NCI-H2107 treated with DMSO at 0.1 percent for 48 hours (cell line): ENCODE measurements around the gene PPP4R4.
"Not testable (repeated sequence)": the region's sequence is repeated elsewhere in the genome, so short reads cannot be mapped to it uniquely, and the experiment has no call there.

Experiments
- DNase-seq: peaks from one replicate; lab custom pipeline; 2025; ENCODE audit not compliant: unreplicated experiment; lab: John Stamatoyannopoulos, UW

PPP4R4 gene

GRCh38 chr14:94179244-94179643 lies 5.1 kb downstream of the PPP4R4 start:
- DNase-seq = no peak

DNA sequence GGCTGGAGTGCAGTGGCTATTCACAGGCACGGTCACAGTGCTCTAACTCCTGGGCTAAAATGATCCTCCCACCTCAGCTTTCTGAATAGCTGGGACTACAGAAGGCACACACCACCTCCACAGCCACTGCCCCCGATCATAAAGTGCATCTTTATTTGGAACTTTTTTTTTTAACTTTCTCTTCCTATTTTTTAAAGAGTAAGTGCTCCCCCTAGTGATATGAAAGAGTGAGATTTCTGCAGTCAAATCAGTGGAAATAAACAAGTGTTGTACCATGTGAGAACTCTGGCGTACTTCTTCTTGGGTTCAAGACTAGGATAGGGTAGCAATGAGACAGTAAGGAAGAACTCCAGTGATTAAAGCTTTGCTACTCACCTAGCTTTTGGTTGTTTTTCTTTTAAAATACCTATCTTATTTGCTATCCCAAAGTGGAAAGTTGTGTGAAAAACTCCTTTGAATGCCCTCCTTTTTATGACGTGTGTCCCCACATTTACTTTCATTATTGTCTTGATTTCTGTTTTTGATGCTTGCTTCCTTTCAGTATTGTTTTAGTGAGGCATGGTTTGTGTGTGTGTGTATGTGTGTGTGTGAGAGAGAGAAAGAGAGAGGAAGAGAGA lies 6.6 kb downstream of the PPP4R4 start:
- DNase-seq = peak; percentile 68

DNA sequence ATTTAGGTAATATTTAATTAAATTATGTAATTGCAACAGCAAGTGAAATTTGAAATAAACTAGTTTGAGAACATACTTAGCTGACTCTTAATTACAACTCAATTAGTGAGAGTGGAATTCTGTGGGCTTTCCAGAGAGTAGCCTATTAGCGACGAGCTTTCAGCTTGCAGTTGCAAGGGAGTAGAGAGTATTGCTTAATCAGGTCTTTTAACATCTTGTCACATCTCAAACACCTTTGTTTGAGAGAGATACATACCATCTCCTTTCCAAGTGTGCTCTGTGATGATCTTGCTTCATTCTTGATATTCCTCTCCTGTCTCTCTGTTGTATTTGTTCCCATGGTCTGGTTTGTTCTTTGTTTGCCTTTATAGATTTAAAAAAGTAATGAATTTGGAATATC lies 7.7 kb downstream of the PPP4R4 start:
- no peak for DNase-seq

DNA sequence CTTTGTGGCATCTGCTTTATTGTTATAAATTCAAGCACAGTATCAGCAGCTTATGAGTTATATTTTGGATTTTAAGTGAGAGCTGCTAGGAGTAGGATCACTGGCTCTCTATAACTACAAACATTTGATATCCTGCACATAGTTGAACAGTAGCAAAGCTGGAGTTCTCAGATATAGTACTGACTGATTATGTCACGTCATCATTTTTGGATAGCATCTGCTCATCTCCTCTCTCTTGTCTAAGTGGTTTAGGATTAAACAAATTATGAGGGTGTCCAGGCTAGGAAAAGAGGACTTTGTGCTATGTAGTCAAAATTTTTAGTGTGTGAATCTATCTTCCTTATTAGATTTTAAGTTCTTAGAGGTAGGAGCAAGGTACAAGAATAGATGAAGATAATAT lies 18.4 kb downstream of the PPP4R4 start:
- no peak for DNase-seq

DNA sequence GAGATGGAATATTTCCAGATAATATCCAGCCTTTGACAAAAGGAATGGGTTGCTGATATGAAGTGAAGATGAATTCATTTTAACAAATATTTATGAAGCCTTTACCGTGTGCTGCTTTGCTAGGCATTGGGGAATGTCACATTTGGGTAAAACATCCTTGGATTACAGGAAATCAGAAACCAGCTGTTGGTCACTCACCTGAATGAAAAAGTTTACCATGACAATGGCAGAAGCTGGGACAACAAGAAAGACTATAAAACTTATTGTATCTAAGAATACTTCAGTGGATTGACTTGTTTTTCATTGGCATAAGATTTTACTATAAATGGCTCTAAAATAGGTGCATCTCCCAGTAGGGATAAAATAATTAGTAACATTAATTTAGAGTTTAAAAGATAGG lies 19.7 kb downstream of the PPP4R4 start:
- DNase-seq = no peak

DNA sequence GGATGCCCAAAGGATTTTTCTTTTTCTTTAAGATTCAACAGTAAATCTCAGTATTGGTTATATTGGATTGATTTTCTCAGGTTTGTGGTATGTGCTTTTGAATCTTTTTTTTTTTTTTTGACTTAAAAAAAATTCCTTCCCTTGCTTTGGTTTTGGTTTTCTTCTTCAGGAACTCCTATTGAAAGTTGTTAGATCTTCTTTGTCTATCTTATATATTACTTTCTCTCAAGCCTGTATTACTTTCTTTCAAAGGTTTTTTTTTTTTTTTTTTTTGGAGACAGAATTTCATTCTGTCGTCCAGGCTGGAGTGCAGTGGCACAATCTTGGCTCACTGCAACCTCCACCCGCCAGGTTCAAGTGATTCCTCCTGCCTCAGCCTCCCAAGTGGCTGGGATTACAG lies 21.9 kb downstream of the PPP4R4 start:
- DNase-seq = no peak

- DNase-seq = no peak
Measured at GRCh38 chr14:94203473-94204210, 29.5 kb downstream of the PPP4R4 start.

DNA sequence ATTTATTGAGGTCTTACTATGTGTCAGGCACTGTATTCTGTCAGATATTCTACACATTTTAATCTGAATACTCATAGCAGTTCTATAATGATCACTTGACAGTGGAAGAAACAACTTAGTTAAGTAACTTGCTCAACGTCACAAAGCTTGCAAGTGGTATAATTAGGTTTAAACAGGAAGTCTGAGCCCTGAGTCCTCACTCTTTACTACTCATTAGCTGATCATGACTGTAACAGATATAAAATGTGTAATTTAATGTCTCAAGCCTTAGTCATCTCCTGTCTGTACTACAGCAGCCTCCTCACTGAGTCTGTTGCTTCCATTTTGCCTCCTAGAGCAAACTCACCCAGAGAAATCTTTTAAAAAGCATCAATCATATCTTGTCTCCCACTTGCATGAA lies 38.9 kb downstream of the PPP4R4 start:
- DNase-seq = no peak

DNA sequence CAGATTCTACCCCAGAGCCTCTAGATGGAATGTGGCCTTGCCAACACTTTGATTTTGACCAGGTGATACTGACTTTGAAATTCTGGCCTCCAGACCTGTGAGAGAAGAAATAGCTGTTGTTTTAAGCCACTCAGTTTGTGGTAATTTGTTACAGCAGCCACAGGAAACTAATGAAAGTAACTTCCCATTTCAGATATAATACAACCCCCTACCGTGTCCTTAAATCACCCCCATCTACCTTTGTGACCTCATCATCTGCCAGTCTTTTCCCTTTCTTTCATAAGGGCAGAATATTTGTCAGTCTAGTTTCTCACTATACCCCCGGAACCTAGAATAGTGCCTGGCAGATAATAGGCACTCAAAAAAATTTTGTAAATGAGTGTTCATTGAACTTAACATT lies 39.6 kb downstream of the PPP4R4 start:
- no peak for DNase-seq

- DNase-seq = no peak
Measured at GRCh38 chr14:94217116-94217515, 43.0 kb downstream of the PPP4R4 start.

GRCh38 chr14:94218198-94218886 lies 44.2 kb downstream of the PPP4R4 start:
- not testable (repeated sequence) for DNase-seq

- DNase-seq = no peak
Measured at GRCh38 chr14:94224040-94224439, 49.9 kb downstream of the PPP4R4 start.

GRCh38 chr14:94225460-94226378 lies 51.6 kb downstream of the PPP4R4 start:
- no peak for DNase-seq

DNA sequence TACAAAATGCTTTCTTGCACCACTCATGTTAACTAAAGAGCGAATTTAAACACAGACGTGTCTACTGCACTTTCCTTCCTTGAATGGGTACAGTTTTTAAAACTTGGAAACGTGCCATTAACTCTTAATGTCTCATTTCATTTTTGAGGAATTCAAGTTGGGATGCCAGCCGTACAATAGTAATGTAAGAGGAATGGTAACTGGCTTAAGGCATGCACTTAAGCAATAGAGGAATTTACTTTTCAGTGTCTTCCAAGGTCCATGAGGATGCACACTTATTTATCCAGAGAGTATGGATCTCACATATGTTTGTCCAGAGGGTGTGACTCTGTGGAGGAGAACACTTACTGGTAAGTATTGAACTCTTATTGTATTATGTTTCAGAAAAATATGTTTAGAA lies 52.9 kb downstream of the PPP4R4 start:
- no peak for DNase-seq

GRCh38 chr14:94237046-94237445 lies 62.9 kb downstream of the PPP4R4 start:
- no peak for DNase-seq

DNA sequence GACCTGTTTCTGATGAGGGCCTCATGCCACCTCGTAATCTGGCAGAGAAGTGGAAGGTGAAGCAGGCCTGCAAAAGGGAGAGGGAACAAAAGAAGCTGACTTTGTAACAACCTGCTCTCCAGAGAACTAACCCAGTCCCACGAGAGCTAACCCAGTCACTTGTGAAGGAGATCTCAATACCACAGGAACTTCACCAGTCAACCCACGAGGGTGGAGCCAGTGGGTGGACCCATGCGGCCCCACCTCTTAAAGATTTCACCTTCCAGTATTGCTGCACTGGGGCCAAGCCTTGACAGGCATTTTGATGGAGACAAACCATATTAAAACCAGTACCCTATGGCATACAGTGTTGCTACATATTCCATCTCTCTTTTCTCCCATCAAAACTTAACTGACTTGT lies 63.9 kb downstream of the PPP4R4 start:
- no peak for DNase-seq

- no peak for DNase-seq
Measured at GRCh38 chr14:94239406-94239805, 65.3 kb downstream of the PPP4R4 start.

DNA sequence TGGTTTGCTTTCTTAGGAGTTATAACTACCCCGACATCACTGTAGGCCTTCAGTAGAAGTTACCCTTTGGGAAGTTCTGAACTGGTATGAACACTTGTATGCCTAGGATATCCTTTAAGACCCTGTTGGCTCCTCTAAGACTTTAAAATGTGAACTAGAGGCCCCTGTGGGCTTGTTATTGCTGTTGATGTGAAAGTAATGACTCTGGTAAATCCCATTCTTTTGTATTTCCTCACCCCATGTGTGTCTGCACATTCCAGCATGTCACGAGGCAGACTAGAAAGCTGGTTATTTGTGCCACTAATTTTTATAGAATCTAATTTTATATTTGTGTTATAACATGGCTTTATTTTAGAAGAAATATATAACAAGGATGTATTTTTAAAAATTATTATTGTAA lies 70.1 kb downstream of the PPP4R4 start:
- DNase-seq = no peak

DNA sequence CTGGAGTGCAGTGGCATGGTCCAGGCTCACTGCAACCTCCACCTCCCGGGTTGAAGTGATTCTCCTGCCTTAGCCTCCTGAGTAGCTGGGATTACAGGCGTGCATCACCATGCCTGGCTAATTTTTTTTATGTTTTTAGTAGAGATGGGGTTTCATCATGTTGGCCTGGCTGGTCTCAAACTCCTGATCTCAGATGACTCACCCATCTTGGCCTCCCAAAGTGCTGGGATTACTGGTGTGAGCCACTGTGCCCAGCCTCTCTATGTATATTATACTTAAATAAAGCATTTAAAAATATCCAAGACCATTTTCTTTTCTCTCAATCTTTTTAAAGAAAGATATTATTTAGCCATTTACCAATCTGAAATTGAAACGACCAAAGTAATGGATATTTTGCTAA lies 90.1 kb downstream of the PPP4R4 start:
- DNase-seq = not testable (repeated sequence)

- no peak for DNase-seq
Measured at GRCh38 chr14:94267352-94267751, 93.2 kb downstream of the PPP4R4 start.

DNA sequence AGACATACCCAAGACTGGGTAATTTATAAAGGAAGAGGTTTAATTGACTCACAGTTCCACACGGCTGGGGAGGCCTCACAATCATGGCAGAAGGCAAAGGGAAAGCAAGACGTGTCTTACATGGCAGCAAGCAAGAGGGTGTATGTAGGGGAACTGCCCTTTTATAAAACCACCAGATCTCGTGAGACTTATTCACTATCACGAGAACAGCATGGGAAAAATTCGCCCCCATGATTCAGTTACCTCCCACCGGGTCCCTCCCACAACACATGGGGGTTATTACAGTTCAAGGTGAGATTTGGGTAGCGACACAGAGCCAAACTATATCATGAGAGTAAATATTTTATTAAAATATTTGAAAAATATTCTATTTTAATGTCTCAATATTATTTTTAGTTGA lies 94.5 kb downstream of the PPP4R4 start:
- not testable (repeated sequence) for DNase-seq
